HG02610 (cell line): Measurements from ENCODE around the gene UGT1A7.

Source experiments
- ATAC-seq: cut with Tn5 transposase; IDR thresholded peaks from one replicate; pipeline ENCODE4 v1.9.1; 2021; ENCODE audit warnings: mild to moderate bottlenecking, moderate library complexity; ENCODE audit not compliant: unreplicated experiment

The UGT1A7 gene

GRCh38 chr2:233794128-233794658 lies 112.5 kb downstream of the UGT1A7 start:
- ATAC-seq = no peak

GRCh38 chr2:233795735-233796171 lies 114.1 kb downstream of the UGT1A7 start:
- ATAC-seq = no peak

GRCh38 chr2:233796254-233796653 lies 114.6 kb downstream of the UGT1A7 start:
- ATAC-seq = no peak

- no peak for ATAC-seq
Measured at GRCh38 chr2:233798335-233799086, 116.8 kb downstream of the UGT1A7 start.

GRCh38 chr2:233799087-233799665 lies 117.5 kb downstream of the UGT1A7 start:
- no peak for ATAC-seq

GRCh38 chr2:233799716-233800115 lies 118.0 kb downstream of the UGT1A7 start:
- no peak for ATAC-seq

GRCh38 chr2:233800208-233800607 lies 118.5 kb downstream of the UGT1A7 start:
- no peak for ATAC-seq

GRCh38 chr2:233801357-233802131 lies 119.8 kb downstream of the UGT1A7 start:
- no peak for ATAC-seq

GRCh38 chr2:233802132-233802815 lies 120.6 kb downstream of the UGT1A7 start:
- ATAC-seq = no peak

GRCh38 chr2:233803292-233803911 lies 121.7 kb downstream of the UGT1A7 start:
- ATAC-seq = no peak

GRCh38 chr2:233803994-233804393 lies 122.3 kb downstream of the UGT1A7 start:
- ATAC-seq = no peak

GRCh38 chr2:233807215-233807865 lies 125.6 kb downstream of the UGT1A7 start:
- no peak for ATAC-seq

- ATAC-seq = no peak
Measured at GRCh38 chr2:233807966-233808935, 126.5 kb downstream of the UGT1A7 start.

GRCh38 chr2:233810385-233810784 lies 128.7 kb downstream of the UGT1A7 start:
- no peak for ATAC-seq

- ATAC-seq = no peak
Measured at GRCh38 chr2:233811087-233811486, 129.4 kb downstream of the UGT1A7 start.

GRCh38 chr2:233811732-233812131 lies 130.0 kb downstream of the UGT1A7 start:
- ATAC-seq = no peak

- ATAC-seq = no peak
Measured at GRCh38 chr2:233813236-233814055, 131.7 kb downstream of the UGT1A7 start.
